ENCODE measurements around the gene C15orf61.

Gene C15orf61

DNA sequence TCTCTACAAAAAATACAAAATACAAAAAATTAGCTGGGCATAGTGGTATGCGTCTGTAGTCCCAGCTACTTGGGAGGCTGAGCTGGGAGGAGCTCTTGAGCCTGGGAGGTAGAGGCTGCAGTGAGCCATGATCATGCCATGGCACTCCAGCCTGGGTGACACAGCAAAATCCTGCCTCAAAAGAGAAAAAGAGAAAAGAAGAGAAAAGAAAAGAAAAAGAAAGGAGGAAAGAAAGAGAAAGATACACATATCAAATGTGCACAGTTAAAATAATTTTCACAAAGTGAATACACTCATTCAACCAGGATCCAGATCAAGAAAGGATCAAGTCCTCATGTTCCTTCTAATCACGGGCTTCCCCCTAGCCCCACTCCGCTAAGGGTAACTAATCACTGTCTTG lies 5.8 kb upstream of the C15orf61 start:
- DNase-seq, result no peak

- no peak for DNase-seq
Observed at GRCh38 chr15:67515557-67515956, 5.4 kb upstream of the C15orf61 start.

- no peak for DNase-seq
Observed at GRCh38 chr15:67520321-67521028, 456 bp upstream of the C15orf61 start.

DNA sequence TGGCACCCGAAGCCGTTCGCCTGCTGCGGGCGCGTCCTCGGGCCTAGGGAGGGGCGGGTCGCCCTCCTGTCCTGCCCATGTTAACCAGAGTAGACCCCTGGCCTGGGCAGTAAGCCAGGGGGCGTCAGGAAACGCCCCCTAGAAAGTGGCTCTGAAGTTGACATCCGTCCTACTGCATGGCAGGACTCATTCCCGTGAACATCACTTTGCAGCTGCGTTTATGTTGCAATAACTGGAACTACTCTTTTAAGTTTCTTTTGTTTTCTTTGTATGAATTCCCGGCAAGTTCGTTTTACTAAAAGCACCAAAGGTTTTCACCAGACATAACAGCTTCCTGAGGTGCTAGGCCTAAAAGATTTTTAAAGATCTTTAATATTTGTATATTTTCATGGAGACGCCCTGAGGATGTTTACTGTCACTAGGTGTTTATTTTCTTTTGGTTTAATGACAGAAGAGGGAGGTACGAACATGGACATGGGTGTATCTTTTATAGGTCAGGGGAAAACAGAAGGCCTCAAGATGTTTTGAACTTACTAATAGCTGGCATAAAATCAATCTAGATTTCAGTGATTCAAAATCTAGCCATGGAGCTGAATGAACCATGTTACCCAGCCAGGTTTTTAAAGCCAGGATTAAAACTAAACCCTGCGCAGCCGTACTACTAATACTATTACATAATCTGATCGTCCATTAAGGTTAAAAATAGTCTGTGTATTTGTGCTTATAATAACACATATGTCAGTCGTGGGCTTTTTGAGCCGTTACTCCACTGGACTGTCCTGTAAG lies 1.0 kb downstream of the C15orf61 start:
- no peak for DNase-seq

DNA sequence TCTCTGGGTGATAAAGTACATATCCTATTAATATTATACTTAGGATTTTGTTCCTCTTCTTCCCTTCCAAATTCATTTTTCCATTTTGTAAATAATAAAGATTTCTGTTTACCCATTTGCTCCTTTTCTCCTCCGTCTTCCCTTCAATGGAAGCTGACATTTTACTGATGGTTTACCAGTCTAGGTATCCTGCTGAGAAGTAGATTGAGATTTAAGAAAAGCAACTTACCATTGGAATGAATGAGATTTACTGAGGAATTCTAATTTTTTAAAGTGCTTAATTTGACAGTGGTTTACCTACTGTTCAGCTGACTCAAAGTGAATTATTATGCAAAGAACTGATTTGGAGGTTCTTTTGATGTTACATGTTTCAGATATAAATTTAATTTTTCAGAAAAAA lies 2.4 kb downstream of the C15orf61 start:
- no peak for DNase-seq

DNA sequence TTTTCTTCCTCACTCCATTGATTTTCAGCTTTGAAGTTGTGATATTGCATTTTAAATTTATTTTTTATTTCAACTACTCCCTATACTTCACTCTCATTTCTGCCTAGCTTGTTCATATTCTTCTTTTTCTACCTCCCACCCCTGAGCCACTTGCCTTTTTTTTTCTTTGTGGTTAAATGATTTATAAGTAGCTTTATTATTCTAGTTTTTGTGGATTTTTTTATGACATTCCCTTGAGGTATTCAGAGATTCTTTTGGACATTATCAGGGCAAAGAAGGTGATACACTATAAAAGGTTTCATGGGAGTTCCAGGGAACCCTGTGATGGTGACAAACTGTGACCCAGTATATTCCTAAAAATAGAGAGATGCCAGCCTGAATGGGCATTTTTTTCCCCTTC lies 3.3 kb downstream of the C15orf61 start:
- no peak for DNase-seq

GRCh38 chr15:67528513-67528912 lies 7.6 kb downstream of the C15orf61 start:
- no peak for DNase-seq

GRCh38 chr15:67531379-67531914 lies 10.5 kb downstream of the C15orf61 start:
- no peak for DNase-seq

- no peak for DNase-seq
Observed at GRCh38 chr15:67533873-67534272, 12.9 kb downstream of the C15orf61 start.

GRCh38 chr15:67534360-67534759 lies 13.4 kb downstream of the C15orf61 start:
- no peak for DNase-seq

- DNase-seq, result no peak
Observed at GRCh38 chr15:67537771-67538170, 16.8 kb downstream of the C15orf61 start.

DNA sequence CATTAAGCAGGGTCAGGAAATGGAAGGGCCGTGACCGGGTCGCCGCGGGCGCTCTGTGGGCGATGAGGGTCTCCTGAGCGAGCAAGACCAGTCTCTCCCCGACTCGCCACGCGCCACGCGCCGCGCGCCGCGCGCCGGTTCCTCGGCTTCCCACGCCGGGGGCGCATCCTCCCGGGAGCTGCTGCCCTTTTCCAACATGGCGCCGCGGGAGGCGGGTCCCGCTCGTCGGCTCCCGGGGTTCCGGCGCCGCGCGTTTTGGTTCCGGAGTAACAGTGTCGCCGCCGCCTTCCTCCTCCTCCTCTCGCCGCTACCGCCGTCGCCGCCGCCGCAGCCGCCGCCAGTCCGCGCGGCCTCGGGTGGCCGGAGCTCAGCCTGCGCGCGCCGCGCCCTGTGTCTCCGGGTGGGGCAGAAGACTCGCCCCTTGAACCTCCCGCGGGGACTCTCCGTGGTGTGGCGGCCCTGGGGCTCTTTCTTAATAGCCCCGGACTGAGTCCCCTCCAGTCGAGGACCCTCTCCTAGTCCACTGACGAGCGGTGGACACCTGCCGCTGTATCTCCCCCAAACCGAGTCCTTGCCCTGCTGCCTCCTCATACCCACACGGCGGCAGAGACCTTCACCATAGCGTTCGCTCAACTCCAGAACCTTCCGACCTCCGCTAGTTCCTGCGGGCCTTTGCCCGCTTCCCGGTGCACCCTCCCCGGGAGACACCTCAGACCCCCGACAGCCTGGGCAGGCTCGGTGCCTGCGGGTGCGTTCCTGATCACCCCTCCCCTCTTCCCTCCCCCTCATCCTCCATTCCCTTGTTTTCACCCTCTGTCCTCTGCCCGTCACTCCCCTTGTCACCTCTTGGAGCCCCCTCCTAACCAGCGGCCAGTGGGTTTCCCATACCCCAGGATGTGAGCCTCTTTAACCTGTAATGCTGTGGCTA lies 21.8 kb downstream of the C15orf61 start, which contains the start of gene MAP2K5:
Gene MAP2K5, plus strand, starts transcription at position 284 of the 928 bp plus-strand sequence. Its CDS starts 633 bp downstream, at position 917.
- peak; percentile 17 for DNase-seq

DNA sequence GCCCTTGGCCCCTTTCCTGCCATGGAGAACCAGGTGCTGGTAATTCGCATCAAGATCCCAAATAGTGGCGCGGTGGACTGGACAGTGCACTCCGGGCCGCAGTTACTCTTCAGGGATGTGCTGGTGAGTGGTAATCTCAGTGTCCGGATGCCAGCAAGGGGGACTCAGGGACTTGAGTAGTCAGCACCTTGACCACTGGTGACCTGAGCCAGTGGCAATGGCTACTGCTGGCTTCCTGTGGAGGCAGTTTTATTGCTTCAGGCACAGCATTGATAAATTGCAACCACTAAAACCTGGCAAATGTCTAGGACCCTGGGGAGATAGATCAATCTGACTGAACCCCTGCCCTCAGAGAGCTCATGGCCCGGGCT lies 22.4 kb downstream of the C15orf61 start:
- DNase-seq, result no peak

DNA sequence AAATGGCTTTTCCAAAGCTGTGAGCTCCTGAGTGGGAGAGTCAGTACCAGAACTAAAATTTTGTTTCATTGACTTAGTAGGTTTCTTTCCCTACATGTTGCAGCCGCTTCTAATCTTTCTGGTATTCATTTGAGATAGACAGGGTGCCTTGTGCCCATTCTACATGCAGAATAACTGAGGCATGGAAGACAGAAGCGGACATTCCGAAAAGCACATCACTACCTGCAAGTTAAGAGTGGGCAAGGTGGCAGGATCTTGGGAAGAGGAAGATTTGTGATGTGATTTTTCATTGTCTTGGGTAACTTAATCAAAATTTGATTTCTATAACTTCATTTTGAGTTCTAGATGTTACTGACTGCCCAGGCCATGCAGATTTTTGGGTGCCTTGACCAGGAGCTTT lies 23.5 kb downstream of the C15orf61 start:
- DNase-seq, result no peak

- no peak for DNase-seq
Observed at GRCh38 chr15:67545864-67546263, 24.9 kb downstream of the C15orf61 start.

GRCh38 chr15:67547064-67547463 lies 26.1 kb downstream of the C15orf61 start:
- DNase-seq, result no peak

- no peak for DNase-seq
Observed at GRCh38 chr15:67547836-67548235, 26.9 kb downstream of the C15orf61 start.

DNA sequence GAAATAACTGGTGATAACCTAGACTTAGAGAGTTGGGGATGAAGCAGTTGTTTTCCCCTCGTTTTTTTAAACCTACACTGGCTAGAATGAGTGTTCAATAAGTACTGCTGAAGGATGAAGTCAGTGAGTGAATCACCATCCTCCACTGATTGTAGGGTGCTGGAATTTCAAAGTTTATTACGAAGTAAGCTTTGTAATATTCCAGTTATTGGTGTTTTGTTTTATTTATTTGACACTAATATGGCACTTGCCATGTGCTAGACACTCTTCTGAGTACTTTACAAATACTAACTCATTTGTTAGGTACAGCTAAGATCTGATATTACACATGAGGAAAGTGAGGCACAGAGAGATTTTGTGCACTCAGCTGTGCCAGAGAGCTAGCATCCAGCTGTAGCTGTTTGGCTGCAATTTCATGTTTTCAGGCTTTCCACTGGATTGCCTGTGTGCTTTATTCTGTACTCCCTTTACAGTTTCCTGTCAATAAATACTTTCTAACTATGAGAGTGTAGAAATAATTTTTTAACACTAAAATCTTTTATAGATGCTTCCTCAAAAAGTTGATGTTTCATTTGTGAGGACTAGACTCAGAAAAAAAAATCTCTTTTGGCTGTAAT lies 27.4 kb downstream of the C15orf61 start:
- no peak for DNase-seq

- peak; percentile 9 for DNase-seq
Observed at GRCh38 chr15:67548862-67549651, 28.1 kb downstream of the C15orf61 start.

- no peak for DNase-seq
Observed at GRCh38 chr15:67549736-67550135, 28.8 kb downstream of the C15orf61 start.

DNA sequence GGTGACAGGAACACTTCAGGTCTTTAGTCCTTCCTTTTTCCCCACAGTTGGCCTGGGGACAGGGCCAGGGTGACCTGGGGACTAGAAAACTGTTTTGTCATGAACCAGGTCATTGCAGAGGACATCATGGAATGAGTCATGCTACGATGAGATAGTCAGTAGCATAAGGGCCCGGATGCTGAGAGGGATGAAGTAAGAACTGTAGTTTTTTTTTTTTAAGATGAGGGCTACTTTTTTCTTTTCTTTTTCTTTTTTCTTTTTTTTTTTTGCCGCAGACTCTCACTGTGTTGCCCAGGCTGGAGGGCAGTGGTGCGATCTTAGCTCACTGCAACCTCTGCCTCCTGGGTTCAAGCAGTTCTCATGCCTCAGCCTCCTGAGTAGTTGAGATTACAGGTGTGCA lies 29.6 kb downstream of the C15orf61 start:
- no peak for DNase-seq
